ENCODE data around the gene ADGRA3.
"Not testable (repeated sequence)": the region's sequence is repeated elsewhere in the genome, so short reads cannot be mapped to it uniquely, and the experiment has no call there.

ADGRA3 gene

DNA sequence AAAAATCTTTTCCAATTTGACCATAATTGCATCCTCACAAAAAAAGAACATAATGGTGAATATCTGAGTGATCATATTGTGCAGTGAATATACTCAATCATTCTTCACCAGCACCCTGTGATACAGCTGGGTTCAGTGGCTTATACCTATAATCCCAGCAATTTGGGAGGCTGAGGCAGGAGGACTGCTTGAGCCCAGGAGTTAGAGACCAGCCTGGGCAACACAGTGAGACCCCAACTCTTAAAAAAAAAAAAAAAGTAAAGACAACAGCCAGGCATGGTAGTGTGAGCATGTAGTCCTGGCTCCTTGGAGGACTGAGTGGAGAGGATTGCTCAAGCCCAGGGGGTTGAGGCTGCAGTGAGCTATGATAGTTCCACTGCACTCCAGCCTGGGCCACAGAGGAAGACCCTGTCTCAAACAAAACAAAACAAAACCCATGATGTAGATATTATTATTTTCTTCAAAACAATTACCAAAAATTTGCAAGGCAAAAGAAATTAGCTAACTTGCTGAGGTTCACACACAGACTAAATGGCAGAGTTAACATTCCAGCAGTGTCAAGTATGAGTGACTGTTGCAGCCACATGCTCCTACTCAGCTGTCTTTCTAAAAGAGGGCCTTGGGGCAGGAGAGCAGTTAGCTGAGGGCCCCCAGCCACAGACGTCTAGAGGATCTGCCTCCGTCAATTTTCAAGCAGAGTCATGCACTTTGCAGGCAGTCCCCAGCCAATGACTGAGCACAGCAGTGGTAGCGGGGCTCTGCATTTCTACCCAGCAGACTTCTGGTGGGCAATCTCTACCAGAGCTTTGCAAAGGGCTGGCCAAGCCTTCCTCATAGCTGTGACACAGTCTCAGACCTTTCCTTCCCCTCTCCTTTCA, 33.4 kb downstream of the ADGRA3 start:
- H3K4me3 ChIP-seq (ENCODE audit: low read length), result no peak overlapping the region
- TF ChIP-seq CTCF (IDR thresholded peaks at IDR 0.05; ENCODE audit: insufficient read depth, low read depth, low read length, missing control alignments), result no peak
- DNase-seq (ENCODE audit: low read depth), result no peak

DNA sequence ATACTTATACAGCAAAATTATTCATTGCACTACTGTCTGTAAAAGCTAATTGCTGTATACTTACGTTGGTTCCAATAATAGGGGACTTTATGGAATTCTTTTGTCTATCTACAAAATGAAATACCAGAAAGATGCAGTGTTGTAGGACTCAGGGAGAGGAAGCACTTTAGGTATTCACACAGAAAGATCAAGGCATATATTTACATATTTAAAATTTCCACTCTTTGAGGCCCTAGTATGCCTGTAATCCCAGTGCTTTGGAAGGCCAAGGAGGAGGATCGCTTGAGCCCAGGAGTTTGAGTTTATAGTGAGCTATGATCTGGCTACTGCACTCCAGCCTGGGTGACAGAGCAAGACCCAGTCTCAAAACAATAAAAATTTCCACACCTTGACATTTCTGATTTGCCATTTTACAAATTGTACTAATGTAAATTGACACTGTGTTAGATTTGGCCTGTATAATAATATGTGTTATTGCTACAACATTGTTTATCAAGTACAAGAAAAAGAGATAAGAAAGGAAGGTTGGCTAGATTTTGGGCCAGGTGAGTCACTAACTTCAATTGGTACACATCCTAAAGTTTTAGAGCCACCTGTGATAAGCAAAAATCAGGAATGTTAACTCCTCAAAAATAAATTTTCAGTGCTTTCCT, 35.1 kb downstream of the ADGRA3 start:
- no peak overlapping the region for H3K4me3 ChIP-seq (ENCODE audit: low read length)
- DNase-seq (ENCODE audit: low read depth), result no peak
- TF ChIP-seq CTCF (IDR thresholded peaks at IDR 0.05; ENCODE audit: insufficient read depth, low read depth, low read length, missing control alignments), result no peak

DNA sequence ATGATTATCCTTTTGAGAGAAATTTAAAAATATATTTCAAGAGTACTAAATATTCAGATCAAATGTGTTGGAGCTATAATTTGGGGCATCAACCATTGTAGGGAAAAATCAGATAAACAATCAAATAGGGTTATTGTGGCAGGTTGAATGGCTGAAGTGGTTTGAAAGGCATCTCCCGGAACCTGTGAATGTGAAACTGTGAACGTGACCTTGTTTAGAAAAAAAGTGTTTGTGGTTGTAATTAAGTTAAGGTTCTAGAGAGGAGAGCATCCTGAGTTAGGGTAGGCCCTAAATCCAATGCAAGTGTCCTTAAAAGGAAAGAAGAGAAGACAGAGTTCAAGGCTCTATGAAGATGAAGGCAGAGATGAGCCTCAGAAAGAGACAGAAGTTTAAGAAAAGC, 37.4 kb downstream of the ADGRA3 start:
- H3K4me3 ChIP-seq (ENCODE audit: low read length), result no peak overlapping the region
- no peak for DNase-seq (ENCODE audit: low read depth)
- TF ChIP-seq CTCF (IDR thresholded peaks at IDR 0.05; ENCODE audit: insufficient read depth, low read depth, low read length, missing control alignments), result no peak

GRCh38 chr4:22477813-22478182, 38.1 kb downstream of the ADGRA3 start:
- DNase-seq (ENCODE audit: low read depth), result no peak
- H3K4me3 ChIP-seq (ENCODE audit: low read length), result no peak overlapping the region
- TF ChIP-seq CTCF (IDR thresholded peaks at IDR 0.05; ENCODE audit: insufficient read depth, low read depth, low read length, missing control alignments), result no peak

DNA sequence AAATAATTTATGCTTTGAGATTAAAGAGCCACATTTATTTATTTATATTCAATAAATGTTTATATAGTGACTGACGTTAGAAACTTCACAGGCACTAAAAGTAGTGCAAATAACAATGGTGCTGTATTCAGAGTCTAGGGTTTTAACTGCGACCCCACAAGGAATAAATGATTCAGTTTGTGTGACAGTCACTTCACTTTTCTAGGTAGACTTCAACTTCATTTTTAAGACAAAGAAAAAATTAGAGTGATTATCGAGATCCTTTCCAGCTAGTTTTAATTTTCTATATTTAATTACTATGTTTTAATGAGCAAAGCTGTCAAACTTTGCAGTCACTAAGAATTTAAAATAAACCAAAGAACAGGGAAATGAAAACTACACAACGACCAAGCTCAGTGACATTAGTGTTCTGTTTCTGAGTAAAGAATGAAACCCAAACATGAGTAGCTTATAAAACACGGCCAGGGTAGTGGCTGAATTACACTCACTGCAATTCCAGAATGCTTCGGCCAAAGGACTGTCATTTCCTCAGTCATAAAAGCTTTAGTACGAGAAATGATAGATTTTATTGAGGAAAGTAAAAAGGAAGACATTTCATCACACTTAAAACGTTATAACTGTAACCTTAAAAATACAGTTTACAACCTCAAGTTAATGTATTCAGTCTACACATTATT, 38.6 kb downstream of the ADGRA3 start:
- no peak for TF ChIP-seq CTCF (IDR thresholded peaks at IDR 0.05; ENCODE audit: insufficient read depth, low read depth, low read length, missing control alignments)
- H3K4me3 ChIP-seq (ENCODE audit: low read length), result no peak overlapping the region
- DNase-seq (ENCODE audit: low read depth), result no peak

DNA sequence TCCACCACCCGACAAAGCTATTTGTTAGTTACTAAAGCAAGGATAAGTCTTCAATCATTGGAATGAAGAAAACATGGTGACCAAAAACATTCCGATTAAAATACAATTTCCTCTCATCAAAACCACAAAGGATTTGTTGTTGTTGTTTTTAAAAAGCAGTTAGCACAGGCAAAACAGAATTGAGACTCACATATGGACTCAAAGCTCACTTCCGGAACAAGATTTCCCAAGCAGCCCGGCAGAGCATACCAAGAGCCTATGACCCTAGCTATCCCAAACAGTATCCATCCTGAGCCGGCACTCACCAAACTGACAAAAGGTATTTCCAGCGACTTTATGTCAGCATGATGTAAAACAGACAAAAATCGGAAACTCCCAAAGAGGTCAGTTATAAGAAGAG, 39.9 kb downstream of the ADGRA3 start:
- H3K4me3 ChIP-seq (ENCODE audit: low read length), result no peak overlapping the region
- DNase-seq (ENCODE audit: low read depth), result no peak
- no peak for TF ChIP-seq CTCF (IDR thresholded peaks at IDR 0.05; ENCODE audit: insufficient read depth, low read depth, low read length, missing control alignments)

DNA sequence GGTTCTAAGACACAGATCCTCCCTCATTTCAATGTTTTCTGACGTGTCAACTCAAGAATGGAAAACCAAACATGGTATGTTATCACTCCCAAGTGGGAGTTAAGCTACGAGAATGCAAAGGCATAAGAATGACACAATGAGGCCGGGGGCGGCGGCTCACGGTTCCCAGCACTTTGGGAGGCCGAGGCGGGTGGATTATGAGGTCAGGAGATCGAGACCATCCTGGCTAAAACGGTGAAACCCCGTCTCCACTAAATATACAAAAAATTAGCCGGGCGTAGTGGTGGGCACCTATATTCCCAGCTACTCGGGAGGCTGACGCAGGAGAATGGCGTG, 40.6 kb downstream of the ADGRA3 start:
- H3K4me3 ChIP-seq (ENCODE audit: low read length); DNase-seq (ENCODE audit: low read depth): not testable (repeated sequence)
